Measurements from ENCODE around the gene SAMD13.

DNA sequence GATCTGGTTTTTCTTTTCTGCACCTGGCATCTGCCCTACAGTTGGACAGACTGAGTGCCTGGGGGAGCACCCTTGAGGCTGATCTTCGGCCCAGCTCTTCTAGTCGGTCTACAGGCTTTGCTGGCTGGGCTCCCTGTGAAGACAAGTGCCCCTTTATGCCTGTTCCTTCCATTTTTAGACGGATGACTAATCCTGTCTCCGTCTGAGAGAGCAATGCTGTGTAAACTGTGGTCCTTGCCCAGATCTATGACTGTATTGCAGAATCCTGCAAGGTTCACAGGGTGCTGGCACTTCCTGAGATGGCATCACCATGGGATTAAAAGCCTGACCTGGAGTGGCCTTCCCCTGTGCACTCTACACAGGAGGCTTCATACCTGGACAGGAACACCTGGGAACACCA, 47.6 kb upstream of the SAMD13 start:
- TF ChIP-seq POLR2A (IDR thresholded peaks at IDR 0.05) (no peak), CTCF (IDR thresholded peaks at IDR 0.05) (no peak)
